CD4-positive, alpha-beta T cell treated with Interleukin-15 for 4 hours (primary cell): ENCODE data around the gene CEP170.
A peak's percentile ranks its signal among the peaks of the same experiment; 100 is the strongest.

ENCODE experiments used
- DNase-seq: peaks from one replicate; pipeline ENCODE4 v3.0.0-alpha.2; 2020; ENCODE audit warnings: low spot score

Gene CEP170

GRCh38 chr1:243267914-243268653, 13.0 kb upstream of the CEP170 start:
- no peak for DNase-seq

GRCh38 chr1:243267471-243267880, 12.4 kb upstream of the CEP170 start:
- no peak for DNase-seq

DNA sequence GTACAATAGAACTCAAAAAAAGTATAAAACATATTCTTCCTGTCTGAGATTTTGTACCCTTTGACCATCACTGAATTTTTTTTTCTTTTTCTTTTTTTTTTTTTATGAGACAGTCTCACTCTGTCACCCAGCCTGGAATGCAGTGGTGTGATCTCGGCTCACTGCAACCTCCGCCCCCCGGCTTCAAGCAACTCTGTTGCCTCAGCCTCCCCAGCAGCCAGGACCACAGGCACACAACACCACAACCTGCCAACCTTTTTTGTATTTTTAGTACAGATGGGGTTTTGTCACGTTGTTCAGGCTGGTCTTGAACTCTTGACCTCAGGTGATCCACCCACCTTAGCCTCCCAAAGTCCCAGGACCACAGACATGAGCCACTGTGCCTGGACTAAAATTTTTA, 11.2 kb upstream of the CEP170 start:
- no peak for DNase-seq

GRCh38 chr1:243264717-243265116, 9.6 kb upstream of the CEP170 start:
- no peak for DNase-seq

DNA sequence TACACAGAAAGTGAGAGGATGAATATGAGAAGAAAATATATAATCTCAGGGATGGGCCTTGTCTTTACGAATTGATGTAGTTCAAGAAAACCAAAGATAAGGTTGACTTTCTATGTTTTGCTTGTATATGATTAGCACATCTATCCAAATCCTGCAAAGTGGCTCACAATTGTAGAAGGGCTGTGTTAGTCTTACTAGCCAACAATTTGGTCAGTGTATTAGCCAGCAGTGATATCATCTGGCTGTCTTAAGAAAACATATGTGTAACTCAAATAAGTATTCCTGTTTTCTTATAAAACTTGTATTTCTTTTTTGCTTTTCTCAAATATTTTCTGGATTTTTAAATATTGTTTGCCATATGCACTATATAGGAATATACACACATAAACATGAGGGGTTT, 6.3 kb upstream of the CEP170 start:
- no peak for DNase-seq

GRCh38 chr1:243260221-243260880, 5.3 kb upstream of the CEP170 start:
- DNase-seq = no peak

GRCh38 chr1:243258731-243259130, 3.6 kb upstream of the CEP170 start:
- no peak for DNase-seq

GRCh38 chr1:243257189-243257588, 2.1 kb upstream of the CEP170 start:
- no peak for DNase-seq

DNA sequence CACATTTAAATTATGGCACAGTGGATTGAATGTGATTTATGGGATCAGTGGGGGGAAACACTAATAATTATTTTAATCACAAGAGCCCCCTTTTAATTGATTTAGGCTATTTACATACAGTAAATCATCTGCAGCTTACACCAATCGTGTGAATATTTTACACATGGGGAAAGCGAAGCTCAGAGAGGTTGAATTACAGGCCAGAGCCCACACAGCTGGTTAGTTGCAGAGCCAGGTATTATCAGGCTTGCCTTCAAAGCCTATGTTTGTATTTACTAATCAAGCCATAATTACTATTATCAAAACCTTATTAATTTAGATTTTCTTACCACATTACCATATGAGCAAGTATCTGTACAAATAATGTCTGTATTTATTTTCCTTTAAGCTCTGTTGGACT, 1.5 kb upstream of the CEP170 start:
- no peak for DNase-seq

- DNase-seq = peak; percentile 96
Measured at GRCh38 chr1:243255791-243256512, 871 bp upstream of the CEP170 start, which contains the start of gene SDCCAG8. TSS of gene SDCCAG8 (plus strand) at chr1:243256041. CDS start at chr1:243256174, 133 bp downstream.

GRCh38 chr1:243254233-243254926, 701 bp downstream of the CEP170 start:
- DNase-seq = peak; percentile 39

DNA sequence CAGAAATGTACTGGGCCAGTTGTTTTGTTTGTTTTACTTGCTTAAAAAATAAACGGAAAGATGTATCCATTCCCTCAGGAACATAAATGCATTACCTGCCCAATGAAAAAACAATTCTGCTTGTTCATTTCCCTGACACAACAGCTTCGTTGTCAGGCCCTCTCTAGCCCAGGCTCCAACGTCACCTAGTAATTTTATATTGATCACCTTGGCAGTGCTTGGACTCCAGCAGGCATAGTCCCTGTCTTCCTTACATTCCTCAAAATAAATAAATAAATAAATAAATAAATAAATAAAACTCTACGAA, 1.2 kb downstream of the CEP170 start:
- DNase-seq = no peak

DNA sequence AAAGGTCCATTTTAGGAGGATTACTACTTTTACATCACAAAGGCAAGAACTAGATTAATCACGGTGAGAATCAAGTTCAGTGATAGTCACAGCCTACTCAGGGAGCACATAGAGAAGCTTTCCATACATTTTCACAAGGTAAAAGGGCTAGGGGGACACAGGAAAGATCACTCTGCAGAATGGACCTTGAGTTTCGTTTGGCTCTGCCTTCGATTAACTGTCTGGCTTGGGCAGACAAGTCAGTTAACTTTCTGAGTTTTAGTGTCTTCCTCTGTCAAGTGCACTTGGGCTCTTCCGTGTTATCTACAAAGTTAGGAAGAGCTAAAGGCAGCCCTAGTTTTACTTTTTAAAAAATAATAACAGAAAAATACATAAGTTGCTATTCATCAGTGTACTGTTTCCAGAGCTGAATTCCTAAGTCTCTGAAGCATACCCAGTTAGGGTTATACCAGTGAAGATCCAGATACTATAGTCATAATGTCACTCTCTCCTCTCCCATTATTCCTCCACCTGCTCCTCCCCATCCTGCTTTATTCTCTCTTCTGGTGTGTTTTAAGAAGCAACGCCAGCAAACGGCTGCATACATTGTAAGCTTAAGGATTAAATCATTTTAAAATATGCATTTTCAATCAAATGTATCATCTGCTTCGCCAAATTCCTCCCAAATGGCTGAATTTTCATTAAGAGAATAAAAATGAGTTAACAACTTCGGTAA, 1.7 kb downstream of the CEP170 start:
- no peak for DNase-seq

DNA sequence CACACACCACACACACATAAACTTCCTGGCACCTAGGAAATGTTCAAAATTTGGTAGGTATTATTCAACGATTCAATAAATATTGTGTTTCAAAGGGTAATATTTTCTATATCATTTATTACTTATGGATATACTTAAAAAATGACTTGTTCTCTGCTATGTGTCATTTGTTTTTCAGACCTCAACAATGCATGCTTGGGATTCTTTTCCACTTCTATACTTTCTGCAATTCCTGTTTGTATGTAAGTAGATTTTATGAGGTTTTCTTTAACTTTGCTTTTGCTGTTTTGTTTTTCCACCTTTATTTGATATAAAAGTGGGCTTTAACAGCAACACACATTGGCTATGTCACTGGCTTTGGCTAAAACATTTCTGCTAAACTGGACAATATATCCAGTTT, 3.5 kb downstream of the CEP170 start:
- no peak for DNase-seq

- DNase-seq = no peak
Measured at GRCh38 chr1:243250102-243250501, 5.0 kb downstream of the CEP170 start.

DNA sequence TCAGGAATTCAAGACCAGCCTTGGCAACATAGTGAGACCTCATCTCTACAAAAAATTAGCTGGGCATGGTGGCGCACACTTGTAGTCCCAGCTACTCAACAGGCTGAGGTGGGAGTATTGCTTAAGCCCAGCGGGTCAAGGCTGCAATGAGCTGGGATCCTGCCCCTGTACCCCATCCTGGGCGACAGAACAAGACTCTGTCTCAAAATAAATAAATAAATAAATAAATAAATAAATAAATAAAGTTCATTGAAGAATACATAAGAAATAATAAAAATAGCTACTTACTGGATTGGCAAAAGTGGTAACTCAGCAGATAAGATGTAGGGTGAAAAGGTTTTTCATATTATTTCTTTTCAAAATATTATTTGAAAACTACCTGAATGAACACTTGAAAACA, 5.9 kb downstream of the CEP170 start:
- no peak for DNase-seq

DNA sequence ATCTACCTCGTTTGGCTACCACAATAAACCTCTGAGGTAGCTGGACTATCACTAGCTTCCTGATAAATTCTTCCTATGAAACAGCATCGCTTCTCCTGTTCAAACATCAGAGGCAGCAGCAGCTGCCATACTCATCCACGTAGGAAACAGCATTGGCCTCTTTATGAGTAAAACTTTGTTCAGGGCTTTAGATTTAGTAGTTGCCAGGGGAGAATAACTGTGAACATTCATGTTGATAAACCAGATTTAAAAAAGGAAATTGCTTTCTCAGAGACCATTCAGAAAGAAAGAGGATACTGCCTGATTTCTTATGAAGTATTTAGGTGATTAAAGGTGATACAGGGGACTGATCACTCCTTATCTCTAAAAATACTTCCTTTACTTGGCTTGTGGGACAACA, 7.2 kb downstream of the CEP170 start:
- no peak for DNase-seq

GRCh38 chr1:243246916-243247315, 8.2 kb downstream of the CEP170 start:
- DNase-seq = no peak

- no peak for DNase-seq
Measured at GRCh38 chr1:243244432-243244841, 10.6 kb downstream of the CEP170 start.

DNA sequence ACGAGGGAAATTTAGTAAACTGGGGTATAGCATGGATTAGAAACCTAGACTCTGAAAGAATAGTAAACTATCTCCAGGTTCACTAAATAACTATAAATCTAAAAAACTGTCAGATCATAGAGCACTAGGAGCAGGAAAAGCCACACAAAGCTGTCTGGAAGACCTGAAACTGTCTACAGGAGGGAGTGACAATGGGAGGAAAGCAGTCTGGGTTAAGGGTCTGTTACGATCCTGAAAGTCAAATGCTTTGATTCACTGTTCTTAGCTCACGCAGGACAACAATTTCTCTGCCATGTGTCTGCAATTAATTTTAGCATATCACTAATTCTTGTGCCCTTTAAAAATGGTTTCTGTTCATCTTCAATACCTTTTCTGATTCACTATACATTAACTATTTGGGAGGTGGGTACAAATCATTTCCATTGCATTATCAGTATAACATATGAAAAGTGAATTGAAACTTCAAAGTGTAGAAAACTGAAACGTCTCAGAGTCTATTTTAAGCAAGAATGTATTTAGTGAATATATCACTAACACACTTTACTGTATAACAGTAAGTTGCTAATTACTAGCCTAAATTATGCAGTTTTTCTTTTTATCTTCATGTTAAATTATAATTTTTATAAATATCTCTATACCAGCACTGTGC, 18.4 kb downstream of the CEP170 start:
- DNase-seq = no peak

DNA sequence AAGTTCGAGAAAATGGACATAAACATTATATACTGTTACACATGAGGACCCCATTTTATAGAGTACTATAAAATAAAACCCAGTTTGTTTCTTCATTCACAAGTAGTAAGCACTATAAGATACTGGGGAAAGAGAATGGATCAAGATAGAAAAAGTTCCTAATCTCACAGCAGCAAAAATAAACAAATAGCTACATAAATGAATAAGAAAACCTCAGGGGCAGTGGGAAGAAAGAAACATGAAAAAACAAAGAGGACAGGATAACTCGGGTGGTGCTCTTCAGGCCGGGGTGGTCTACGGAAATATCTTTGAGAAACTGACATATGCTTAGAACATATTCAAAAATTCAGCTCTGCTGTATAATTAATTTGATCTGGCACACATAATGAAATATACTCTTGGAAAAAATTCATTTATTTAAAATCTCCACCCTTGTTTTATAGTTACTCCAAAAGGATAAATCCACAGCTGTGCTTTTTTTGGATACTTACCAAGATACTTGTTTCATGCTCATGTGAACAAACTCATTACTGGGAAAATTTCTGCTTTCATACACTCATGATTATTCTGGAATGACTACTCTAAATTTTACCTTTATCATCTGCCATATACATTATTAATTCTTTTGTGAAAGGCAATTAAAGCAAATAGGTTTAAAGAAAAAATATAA, 20.0 kb downstream of the CEP170 start:
- DNase-seq = no peak
